GM21529 (cell line): ENCODE measurements around the gene VPS72.
A peak's percentile ranks its signal among the peaks of the same experiment; 100 is the strongest.

Experiments
- ATAC-seq: cut with Tn5 transposase; IDR thresholded peaks from one replicate; pipeline ENCODE4 v1.9.1; 2021; ENCODE audit not compliant: unreplicated experiment

Gene VPS72

GRCh38 chr1:151146072-151146411 lies 44.0 kb downstream of the VPS72 start:
- peak; percentile 6 for ATAC-seq

- ATAC-seq: no peak
Measured at GRCh38 chr1:151145304-151146071, 44.5 kb downstream of the VPS72 start.

GRCh38 chr1:151144474-151145303 lies 45.3 kb downstream of the VPS72 start:
- ATAC-seq: no peak

GRCh38 chr1:151143986-151144385 lies 46.0 kb downstream of the VPS72 start:
- ATAC-seq: no peak

GRCh38 chr1:151143057-151143435 lies 47.0 kb downstream of the VPS72 start:
- ATAC-seq: no peak

GRCh38 chr1:151142411-151143056 lies 47.5 kb downstream of the VPS72 start:
- no peak for ATAC-seq

- ATAC-seq: no peak
Measured at GRCh38 chr1:151137789-151138188, 52.2 kb downstream of the VPS72 start.

- ATAC-seq: no peak
Measured at GRCh38 chr1:151135433-151136385, 54.3 kb downstream of the VPS72 start.

- no peak for ATAC-seq
Measured at GRCh38 chr1:151134991-151135390, 55.0 kb downstream of the VPS72 start.

GRCh38 chr1:151134396-151134795 lies 55.6 kb downstream of the VPS72 start:
- ATAC-seq: no peak

GRCh38 chr1:151133018-151133806 lies 56.8 kb downstream of the VPS72 start:
- no peak for ATAC-seq

- no peak for ATAC-seq
Measured at GRCh38 chr1:151132335-151133017, 57.5 kb downstream of the VPS72 start.

- ATAC-seq: no peak
Measured at GRCh38 chr1:151131701-151132334, 58.2 kb downstream of the VPS72 start.

GRCh38 chr1:151130987-151131586 lies 58.9 kb downstream of the VPS72 start:
- peak; percentile 68 for ATAC-seq

GRCh38 chr1:151128800-151129199 lies 61.2 kb downstream of the VPS72 start:
- ATAC-seq: no peak
